H1 (cell line): ENCODE measurements around the gene RAD18. TPM values are rescaled to one million over a fixed set of nuclear protein-coding genes. Genes with fewer than 3 reads are reported as not detected.

ENCODE experiments used
- CTCF ChIA-PET: fragments of 300-600 bp; sonication (Branson Sonifier 250); formaldehyde crosslinking; loops from one replicate; lab custom pipeline; 2021; ENCODE audit not compliant: partially characterized antibody; lab: Charles Lee
- POLR2A ChIA-PET: fragments of 300-600 bp; sonication (Branson Sonifier 250); formaldehyde crosslinking; loops from one replicate; lab custom pipeline; 2021; ENCODE audit warnings: inconsistent platforms; ENCODE audit not compliant: partially characterized antibody; lab: Charles Lee
- DNase-seq, 2 experiments: peaks; one replicate each; pipeline versions ENCODE4 v3.0.0 to v3.0.0-alpha.2; 2010 to 2022; ENCODE audit warnings: low spot score in 2 of 2, low read depth in 1 of 2, mixed read lengths in 1 of 2
- FAIRE-seq: peaks from 2 replicates; lab custom pipeline; 2011; peaks lifted over from hg19 to GRCh38; lab: Jason Lieb, UNC
- H2AFZ ChIP-seq: 2 replicates; pipeline ENCODE4 v1.8.1; 2012; ENCODE audit warnings: low read length, inconsistent platforms
- H2AK5ac ChIP-seq: 2 replicates; pipeline ENCODE4 v1.6.1; 2013; ENCODE audit warnings: low read depth, low read length
- H2BK120ac ChIP-seq: replicated peaks from 2 replicates; pipeline ENCODE3; 2013; ENCODE audit warnings: low read depth, low read length, inconsistent platforms
- H2BK12ac ChIP-seq: 2 replicates; pipeline ENCODE4 v1.6.1; 2013; ENCODE audit warnings: low read depth, low read length
- H2BK15ac ChIP-seq: 2 replicates; pipeline ENCODE4 v1.6.1; 2013; ENCODE audit warnings: low read length
- H2BK20ac ChIP-seq: 2 replicates; pipeline ENCODE4 v1.6.1; 2013; ENCODE audit warnings: low read length
- H2BK5ac ChIP-seq: 2 replicates; pipeline ENCODE4 v1.6.1; 2013; ENCODE audit warnings: low read depth, low read length
- H3K14ac ChIP-seq: 2 replicates; pipeline ENCODE4 v1.6.1; 2013; ENCODE audit warnings: inconsistent platforms; ENCODE audit not compliant: insufficient read length
- H3K18ac ChIP-seq: 2 replicates; pipeline ENCODE4 v1.6.1; 2013; ENCODE audit warnings: low read length; ENCODE audit errors: extremely low read depth
- H3K23ac ChIP-seq: 2 replicates; pipeline ENCODE4 v1.6.1; 2013; ENCODE audit warnings: inconsistent platforms; ENCODE audit not compliant: insufficient read length
- H3K23me2 ChIP-seq: 2 replicates; pipeline ENCODE4 v1.6.1; 2013; ENCODE audit warnings: low read depth, low read length
- H3K27ac ChIP-seq: 2 replicates; pipeline ENCODE4 v1.6.1; 2011; ENCODE audit warnings: low read depth, low read length, inconsistent platforms
- H3K27me3 ChIP-seq, 4 experiments: replicated peaks in 1 of 4; 1 replicate in 1 of 4; 2 replicates in 3 of 4; pipeline versions ENCODE4 v1.6.1 to v1.8.1; 2011 to 2013; ENCODE audit warnings: low read length in 3 of 4, mild to moderate bottlenecking in 3 of 4, inconsistent platforms in 2 of 4, mixed read lengths in 2 of 4, moderate library complexity in 1 of 4; ENCODE audit not compliant: control insufficient read depth in 3 of 4, insufficient read depth in 3 of 4; ENCODE audit errors: extremely low read depth in 1 of 4
- H3K36me3 ChIP-seq, 4 experiments: 2 replicates each; pipeline versions ENCODE4 v1.6.1 to v1.8.1; 2011 to 2013; ENCODE audit warnings: mild to moderate bottlenecking in 4 of 4, low read length in 3 of 4, moderate library complexity in 2 of 4, control low read depth in 1 of 4, inconsistent platforms in 1 of 4; ENCODE audit not compliant: insufficient read depth in 4 of 4, control insufficient read depth in 2 of 4
- H3K4ac ChIP-seq: replicated peaks from 2 replicates; pipeline ENCODE3; 2013; ENCODE audit warnings: low read length, low read depth, mixed read lengths, inconsistent platforms; ENCODE audit not compliant: insufficient read length
- H3K4me1 ChIP-seq, 4 experiments: replicated peaks in 1 of 4; 1 replicate in 1 of 4; 2 replicates in 3 of 4; pipeline versions ENCODE4 v1.6.1 to v1.8.1; 2011 to 2013; ENCODE audit warnings: low read length in 3 of 4, inconsistent platforms in 2 of 4, mixed read lengths in 1 of 4; ENCODE audit not compliant: insufficient read depth in 4 of 4, control insufficient read depth in 3 of 4
- H3K4me2 ChIP-seq, 2 experiments: 2 replicates each; pipeline versions ENCODE4 v1.6.1 to v1.8.1; 2011 to 2013; ENCODE audit warnings: low read depth in 2 of 2, low read length in 2 of 2, control low read depth in 1 of 2, inconsistent platforms in 1 of 2, mild to moderate bottlenecking in 1 of 2; ENCODE audit not compliant: insufficient read depth in 1 of 2
- H3K4me3 ChIP-seq, 4 experiments: fragments of 200-600, 300-600 bp in 1 of 4; sonication (generic), shearing (Covaris generic), sonication (Bioruptor Twin) in 1 of 4; 2 replicates each; pipeline versions ENCODE4 v1.5.1 to v1.8.1; 2011 to 2016; ENCODE audit warnings: low read length in 4 of 4, low read depth in 3 of 4, control low read depth in 2 of 4, inconsistent platforms in 2 of 4, mild to moderate bottlenecking in 2 of 4, mixed read lengths in 1 of 4, moderate library complexity in 1 of 4; ENCODE audit not compliant: insufficient read depth in 2 of 4; ENCODE audit errors: extremely low read depth in 1 of 4
- H3K56ac ChIP-seq: replicated peaks from 2 replicates; pipeline ENCODE3; 2013; ENCODE audit warnings: low read depth, mild to moderate bottlenecking, mixed read lengths, low read length, inconsistent platforms; ENCODE audit not compliant: insufficient read length
- H3K79me1 ChIP-seq: 2 replicates; pipeline ENCODE4 v1.6.1; 2013; ENCODE audit warnings: low read depth, low read length, control low read depth
- H3K79me2 ChIP-seq, 2 experiments: 2 replicates each; pipeline versions ENCODE4 v1.6.1 to v1.8.1; 2012 to 2013; ENCODE audit warnings: low read length in 2 of 2, mild to moderate bottlenecking in 2 of 2, inconsistent platforms in 1 of 2; ENCODE audit not compliant: insufficient read depth in 2 of 2, control insufficient read depth in 1 of 2
- H3K9ac ChIP-seq, 4 experiments: replicated peaks in 1 of 4; 1 replicate in 1 of 4; 2 replicates in 3 of 4; pipeline versions ENCODE4 v1.6.1 to v1.8.1; 2011 to 2013; ENCODE audit warnings: low read depth in 3 of 4, low read length in 3 of 4, control low read depth in 2 of 4, mild to moderate bottlenecking in 2 of 4, moderate library complexity in 2 of 4, inconsistent platforms in 1 of 4; ENCODE audit errors: extremely low read depth in 1 of 4
- H3K9me3 ChIP-seq, 2 experiments: 2 replicates each; pipeline versions ENCODE4 v1.6.1 to v1.8.1; 2012 to 2013; ENCODE audit warnings: mild to moderate bottlenecking in 2 of 2, moderate library complexity in 2 of 2, control low read depth in 1 of 2, inconsistent platforms in 1 of 2, low read depth in 1 of 2, low read length in 1 of 2, mixed read lengths in 1 of 2; ENCODE audit not compliant: insufficient read depth in 2 of 2
- H4K20me1 ChIP-seq, 2 experiments: replicated peaks in 1 of 2; 2 replicates each; pipeline versions ENCODE3 to v1.8.1; 2011 to 2013; ENCODE audit warnings: inconsistent platforms in 2 of 2, low read length in 2 of 2, mild to moderate bottlenecking in 1 of 2; ENCODE audit not compliant: insufficient read depth in 2 of 2, control insufficient read depth in 1 of 2
- H4K5ac ChIP-seq: 2 replicates; pipeline ENCODE4 v1.6.1; 2013; ENCODE audit warnings: low read length, low read depth, mixed read lengths, inconsistent platforms; ENCODE audit not compliant: insufficient read length
- H4K8ac ChIP-seq: 2 replicates; pipeline ENCODE4 v1.8.0; 2013; ENCODE audit warnings: mild to moderate bottlenecking, moderate library complexity, low read length, inconsistent platforms; ENCODE audit not compliant: insufficient read depth; ENCODE audit errors: extremely low read depth
- H4K91ac ChIP-seq: replicated peaks from 2 replicates; pipeline ENCODE3; 2013; ENCODE audit warnings: low read length, mixed read lengths, inconsistent platforms; ENCODE audit not compliant: insufficient read length
- E2F6 ChIP-seq: IDR thresholded peaks from 2 replicates; pipeline ENCODE4 v1.6.1; 2012; ENCODE audit warnings: inconsistent platforms
- HDAC6 ChIP-seq: IDR thresholded peaks from one replicate; pipeline ENCODE4 v1.7.1; 2012; ENCODE audit warnings: low read depth, mild to moderate bottlenecking, inconsistent platforms, low read length, moderate library complexity
- KDM5A ChIP-seq: fragments of 200-600 bp; IDR thresholded peaks from 2 replicates; pipeline ENCODE4 v1.7.1; 2012; ENCODE audit warnings: mild to moderate bottlenecking, low read length, inconsistent platforms, mixed read lengths
- MAX ChIP-seq: IDR thresholded peaks from 2 replicates; pipeline ENCODE4 v1.6.1; 2012; ENCODE audit warnings: inconsistent platforms
- RAD21 ChIP-seq, 2 experiments: IDR thresholded peaks in 1 of 2; conservative IDR thresholded peaks in 1 of 2; 2 replicates each; pipeline ENCODE4 v1.6.1; 2011; ENCODE audit warnings: low read depth in 2 of 2, low read length in 2 of 2, improper control_type of control experiment in 1 of 2, inconsistent platforms in 1 of 2, mild to moderate bottlenecking in 1 of 2, moderate library complexity in 1 of 2
- YY1 ChIP-seq: IDR thresholded peaks from 2 replicates; pipeline ENCODE4 v1.6.1; 2011; ENCODE audit warnings: low read depth, mild to moderate bottlenecking, low read length
- ZNF274 ChIP-seq: IDR thresholded peaks from 2 replicates; pipeline ENCODE4 v1.7.0; 2012; ENCODE audit warnings: low read length, borderline replicate concordance; ENCODE audit errors: extremely low read depth
- WGBS, 2 experiments: shearing (Covaris generic) in 1 of 2; methylation state at CpG; one replicate each; pipeline versions ENCODE4 v1.1.6 to v1.1.7; 2013 to 2015; ENCODE audit warnings: low lambda C conversion rate in 2 of 2, mixed read lengths in 2 of 2, inconsistent platforms in 1 of 2, low coverage in 1 of 2, missing lambda C conversion rate in 1 of 2; ENCODE audit not compliant: insufficient replicate concordance in 2 of 2, insufficient coverage in 1 of 2, insufficient read length in 1 of 2; ENCODE audit errors: extremely low coverage in 1 of 2, missing lambda C conversion rate in 1 of 2; 5-methylcytosine and 5-hydroxymethylcytosine counted together
- polyA plus RNA-seq, 7 experiments: library from polyadenylated mRNA; depleted of rRNA in 3 of 7; stranded (reverse) in 5 of 7; unstranded in 2 of 7; fragments of >200 nt in 5 of 7; fragments of 200-250 nt in 2 of 7; gene quantifications; 1 replicate in 5 of 7; 2 replicates in 1 of 7; 4 replicates in 1 of 7; pipeline versions ENCODE4 v1.2.1 to v1.2.3, GENCODE V29; 2011 to 2013; ENCODE audit warnings: missing spikeins in 2 of 7, mixed read lengths in 2 of 7
- total RNA-seq: library from RNA; stranded (reverse); fragmentation: NEBNext Ultra II Directional; extraction: Animal tissue kit (Norgen Biotek cat#: 25700); gene quantifications from 2 replicates; pipeline ENCODE4 v1.2.1, GENCODE V29; 2021
- TF ChIP-seq, protein P1 (sequence below), 3 experiments: IDR thresholded peaks; 1 replicate in 2 of 3; 2 replicates in 1 of 3; pipeline versions ENCODE4 v1.5.1 to v1.6.1; 2011; ENCODE audit warnings: low read length in 3 of 3, mild to moderate bottlenecking in 3 of 3, inconsistent platforms in 2 of 3, low read depth in 1 of 3, moderate library complexity in 1 of 3; ENCODE audit not compliant: insufficient read depth in 1 of 3; ENCODE audit errors: control extremely low read depth in 1 of 3

Gene RAD18
- total and polyA plus RNA-seq, 2 of the 8 experiments (the other 6 are each of a cell fraction or from before 2014, with no cell fraction given) = 13.0 to 23.2 TPM

DNA sequence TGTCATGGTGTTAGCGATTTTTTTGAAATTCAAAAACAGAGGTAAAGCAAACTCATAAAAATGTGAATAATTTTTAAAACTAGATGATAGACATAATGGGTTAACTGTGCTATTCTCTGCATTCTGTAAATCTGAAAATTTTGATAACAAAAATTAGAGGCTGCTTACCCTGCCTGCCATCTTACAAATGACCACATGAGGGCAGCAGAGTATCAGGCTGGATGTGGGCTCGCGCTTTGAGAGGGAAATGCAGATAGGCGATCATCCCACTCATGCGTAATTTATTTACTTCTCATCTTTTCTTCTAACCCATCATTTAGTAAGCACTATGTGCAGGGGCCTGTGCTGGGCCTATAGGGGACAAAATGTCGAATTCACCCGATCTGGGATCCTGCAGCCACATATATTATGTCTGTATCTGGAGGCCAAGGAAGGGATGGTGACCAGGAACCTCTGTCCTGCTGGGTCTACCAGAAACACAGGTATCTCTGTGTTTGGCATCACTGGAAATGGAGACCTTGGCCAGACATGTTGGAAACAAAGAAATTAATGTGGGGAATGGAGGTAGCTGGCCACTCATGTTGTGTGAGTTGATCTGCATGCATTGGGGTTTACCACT lies 7.8 kb upstream of the RAD18 start:
- Histone ChIP-seq H2AFZ (peak overlapping the region; percentile 48), H3K23me2 (no peaks in the 10 kb centered on the region; the same call in 1 of the 2 replicates), H3K23ac (no peak overlapping the region), H2BK20ac (no peak overlapping the region), H2AK5ac (no peak overlapping the region), H3K4me2 (no peak overlapping the region), H3K56ac (no peak overlapping the region), H4K91ac (no peak overlapping the region), H3K9me3 (no peaks in the 10 kb centered on the region), H3K18ac (no peak overlapping the region), H4K8ac (no peak overlapping the region), H3K79me1 (no peaks in the 10 kb centered on the region; the same call in 1 of the 2 replicates), H3K9ac (no peak overlapping the region), H2BK5ac (no peak overlapping the region), H3K4ac (no peak overlapping the region), H2BK15ac (no peak overlapping the region), H3K4me3 (no peak overlapping the region), H3K4me1 (peaks cover 0 to 6% (median 3%) of the 10 kb centered on the region in 4 experiments; a peak in 4 of 7 replicates), H3K14ac (no peak overlapping the region), H3K27me3 (peaks cover 0 to 2% (median 0%) of the 10 kb centered on the region in 4 experiments; a peak in 1 of 7 replicates), H3K27ac (no peak overlapping the region), H3K36me3 (no peaks in the 10 kb centered on the region), H3K79me2 (no peaks in the 10 kb centered on the region), H2BK120ac (no peak overlapping the region), H2BK12ac (no peak overlapping the region), H4K5ac (no peak overlapping the region), H4K20me1 (no peaks in the 10 kb centered on the region)
- ChIA-PET CTCF (interaction anchor here (0.7 to 13.2 kb wide), 43 partner anchors 9 to 741 kb away, joined by 3 to 176 read pairs (median 4); partner anchors contain the start of genes SRGAP3 and THUMPD3), POLR2A (interaction anchor here (1.1 to 1.6 kb wide), 2 partner anchors 334 to 425 kb away, joined by 3 to 4 read pairs; no protein-coding TSS in a partner anchor)
- DNase-seq = peak in 1 of 2 experiments; percentile 83
- WGBS, 2 experiments = 12% methylated on average over 7 of the region's 7 CpGs; no CpG with 5 or more reads in 1 of the 2 experiments
- FAIRE-seq = peak; percentile 74
- TF ChIP-seq E2F6 (peak; percentile 39; the same call in 1 of the 2 replicates), ZNF274 (no peak), YY1 (no peak), KDM5A (no peak), HDAC6 (no peak), MAX (no peak), RAD21 (IDR thresholded peaks at IDR 0.05 in 1 of 2, conservative IDR thresholded peaks at IDR 0.05 in 1 of 2; ENCODE audit: low read depth in 2 of 2, low read length in 2 of 2) (peak; percentile 98)
- TF ChIP-seq, protein P1, sequence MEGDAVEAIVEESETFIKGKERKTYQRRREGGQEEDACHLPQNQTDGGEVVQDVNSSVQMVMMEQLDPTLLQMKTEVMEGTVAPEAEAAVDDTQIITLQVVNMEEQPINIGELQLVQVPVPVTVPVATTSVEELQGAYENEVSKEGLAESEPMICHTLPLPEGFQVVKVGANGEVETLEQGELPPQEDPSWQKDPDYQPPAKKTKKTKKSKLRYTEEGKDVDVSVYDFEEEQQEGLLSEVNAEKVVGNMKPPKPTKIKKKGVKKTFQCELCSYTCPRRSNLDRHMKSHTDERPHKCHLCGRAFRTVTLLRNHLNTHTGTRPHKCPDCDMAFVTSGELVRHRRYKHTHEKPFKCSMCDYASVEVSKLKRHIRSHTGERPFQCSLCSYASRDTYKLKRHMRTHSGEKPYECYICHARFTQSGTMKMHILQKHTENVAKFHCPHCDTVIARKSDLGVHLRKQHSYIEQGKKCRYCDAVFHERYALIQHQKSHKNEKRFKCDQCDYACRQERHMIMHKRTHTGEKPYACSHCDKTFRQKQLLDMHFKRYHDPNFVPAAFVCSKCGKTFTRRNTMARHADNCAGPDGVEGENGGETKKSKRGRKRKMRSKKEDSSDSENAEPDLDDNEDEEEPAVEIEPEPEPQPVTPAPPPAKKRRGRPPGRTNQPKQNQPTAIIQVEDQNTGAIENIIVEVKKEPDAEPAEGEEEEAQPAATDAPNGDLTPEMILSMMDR (IDR thresholded peaks at IDR 0.05; ENCODE audit: control extremely low read depth in 1 of 3, insufficient read depth in 1 of 3, low read depth in 1 of 3, low read length in 3 of 3) = peak; percentile 72 to 87 (median 83)
